ENCODE data around the gene LRRN3. TPM values are rescaled to one million over a fixed set of nuclear protein-coding genes. Genes with fewer than 3 reads are reported as not detected.

Gene LRRN3
- total and polyA plus RNA-seq, 5 donors: 15.3 to 44.8 (median 25.1) TPM

GRCh38 chr7:111132833-111133232, 41.9 kb downstream of the LRRN3 start:
- no peak for DNase-seq
- intact Hi-C loops (cut with DNase I): no loop called here
- no peaks in the 10 kb centered on the region for H3K9me3 ChIP-seq (ENCODE audit: control insufficient read depth, low read length)
- H3K27me3 ChIP-seq (ENCODE audit: control insufficient read depth, insufficient read depth): no peaks in the 10 kb centered on the region
- H3K4me1 ChIP-seq (ENCODE audit: control insufficient read depth, insufficient read depth, low read length): peaks cover 1% of the 10 kb centered on the region
- 62% methylated on average over 1 of the region's 1 CpG for WGBS
- H3K4me3 ChIP-seq (ENCODE audit: low read length): no peak overlapping the region
- H3K27ac ChIP-seq (ENCODE audit: low read length): no peak overlapping the region
- ATAC-seq: no peak

DNA sequence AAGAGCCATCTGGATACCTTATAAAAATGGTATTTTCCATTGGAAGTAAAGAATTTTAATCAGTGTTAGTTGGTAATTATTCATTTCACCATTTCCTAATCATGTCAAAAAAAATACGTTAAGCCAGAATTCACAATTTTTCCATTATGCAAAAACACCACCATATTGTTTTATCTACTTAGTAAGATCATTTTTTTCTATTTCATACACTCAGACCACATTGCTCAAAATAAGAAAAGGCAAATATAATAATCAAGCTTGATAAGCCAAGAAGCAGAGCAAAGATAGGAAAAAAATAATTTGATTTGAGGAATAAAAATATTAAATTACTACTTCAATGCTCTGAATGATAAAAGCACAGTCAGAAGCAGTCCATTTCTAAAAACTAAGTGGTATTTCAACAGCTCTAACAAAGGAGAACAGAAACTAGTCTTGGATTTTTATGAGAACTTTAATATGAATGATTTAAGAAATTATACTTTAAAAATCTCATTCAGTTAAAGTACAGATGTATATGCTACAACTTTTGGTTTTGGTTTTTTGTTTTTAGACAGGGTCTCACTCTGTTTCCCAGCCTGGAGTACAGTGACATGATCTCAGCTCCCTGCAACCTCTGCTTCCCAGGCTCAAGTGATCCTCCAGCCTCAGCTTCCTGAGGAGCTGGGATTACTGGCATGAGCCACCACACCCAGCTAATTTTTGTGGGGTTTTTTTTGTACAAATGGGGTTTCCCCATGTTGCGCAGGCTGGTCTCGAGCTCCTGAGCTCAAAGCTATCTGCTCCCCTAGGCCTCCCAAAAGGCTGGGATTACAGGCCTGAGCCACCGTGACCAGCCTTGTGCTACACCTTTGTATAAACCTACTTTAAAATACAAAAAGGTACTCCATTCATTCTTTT, 46.6 kb downstream of the LRRN3 start:
- ATAC-seq: peak in 1 of 2 donors; percentile 69
- Histone ChIP-seq H3K4me3 (ENCODE audit: low read length) (no peak overlapping the region), H3K9me3 (ENCODE audit: control insufficient read depth, low read length) (no peaks in the 10 kb centered on the region), H3K27ac (ENCODE audit: low read length) (peak overlapping the region; percentile 62), H3K4me1 (ENCODE audit: control insufficient read depth, insufficient read depth, low read length) (peaks cover 3% of the 10 kb centered on the region), H3K27me3 (ENCODE audit: control insufficient read depth, insufficient read depth) (no peaks in the 10 kb centered on the region)
- 70% methylated on average over 4 of the region's 4 CpGs for WGBS
- peak in 2 of 3 donors; percentile 20 to 36 for DNase-seq
- intact Hi-C loops (cut with DNase I): no loop called here

- no peaks in the 10 kb centered on the region for H3K9me3 ChIP-seq (ENCODE audit: control insufficient read depth, low read length)
- H3K27me3 ChIP-seq (ENCODE audit: control insufficient read depth, insufficient read depth): no peaks in the 10 kb centered on the region
- WGBS: 38% methylated on average over 2 of the region's 2 CpGs
- DNase-seq (peak; percentile 69 to 82 (median 81)), ATAC-seq (peak; percentile 68 to 88)
- H3K4me3 ChIP-seq (ENCODE audit: low read length): no peak overlapping the region
- peaks cover 3% of the 10 kb centered on the region for H3K4me1 ChIP-seq (ENCODE audit: control insufficient read depth, insufficient read depth, low read length)
- peak overlapping the region; percentile 62 for H3K27ac ChIP-seq (ENCODE audit: low read length)
- intact Hi-C loops (cut with DNase I): no loop called here
These were observed 47.3 kb downstream of the LRRN3 start for GRCh38 chr7:111138193-111138569.

DNA sequence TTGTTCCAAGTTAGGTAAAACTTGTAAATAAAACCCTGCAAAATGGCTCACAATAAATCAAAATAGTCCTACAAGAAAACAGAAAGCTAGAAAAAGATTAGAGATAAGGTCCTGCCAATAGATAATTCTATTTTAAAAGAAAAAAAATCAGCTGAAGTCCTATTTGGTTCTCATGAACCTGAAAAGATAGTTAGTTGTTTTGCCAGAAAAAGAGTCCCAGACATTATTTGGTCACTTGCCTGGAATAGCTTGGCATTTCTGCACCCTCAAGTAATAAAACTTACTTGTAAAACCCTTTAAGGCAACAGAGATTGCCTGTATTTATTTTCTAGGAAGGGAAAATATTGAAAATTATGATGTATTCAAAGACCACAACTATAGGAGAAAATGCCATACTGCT, 47.7 kb downstream of the LRRN3 start:
- DNase-seq: no peak
- H3K4me3 ChIP-seq (ENCODE audit: low read length): no peak overlapping the region
- no peak overlapping the region for H3K27ac ChIP-seq (ENCODE audit: low read length)
- intact Hi-C loops (cut with DNase I): no loop called here
- H3K9me3 ChIP-seq (ENCODE audit: control insufficient read depth, low read length): no peaks in the 10 kb centered on the region
- ATAC-seq: peak in 1 of 2 donors; percentile 25
- no peaks in the 10 kb centered on the region for H3K27me3 ChIP-seq (ENCODE audit: control insufficient read depth, insufficient read depth)
- peaks cover 3% of the 10 kb centered on the region for H3K4me1 ChIP-seq (ENCODE audit: control insufficient read depth, insufficient read depth, low read length)

GRCh38 chr7:111140091-111140865, 49.4 kb downstream of the LRRN3 start:
- WGBS: 78% methylated on average over 2 of the region's 2 CpGs
- no peak for DNase-seq
- H3K27me3 ChIP-seq (ENCODE audit: control insufficient read depth, insufficient read depth): no peaks in the 10 kb centered on the region
- no peak for ATAC-seq
- H3K27ac ChIP-seq (ENCODE audit: low read length): no peak overlapping the region
- no peaks in the 10 kb centered on the region for H3K9me3 ChIP-seq (ENCODE audit: control insufficient read depth, low read length)
- no peak overlapping the region for H3K4me3 ChIP-seq (ENCODE audit: low read length)
- intact Hi-C loops (cut with DNase I): no loop called here
- H3K4me1 ChIP-seq (ENCODE audit: control insufficient read depth, insufficient read depth, low read length): peaks cover 3% of the 10 kb centered on the region

- WGBS: 86% methylated on average over 2 of the region's 2 CpGs
- no peak overlapping the region for H3K27ac ChIP-seq (ENCODE audit: low read length)
These were observed 54.5 kb downstream of the LRRN3 start for GRCh38 chr7:111145472-111145871.

DNA sequence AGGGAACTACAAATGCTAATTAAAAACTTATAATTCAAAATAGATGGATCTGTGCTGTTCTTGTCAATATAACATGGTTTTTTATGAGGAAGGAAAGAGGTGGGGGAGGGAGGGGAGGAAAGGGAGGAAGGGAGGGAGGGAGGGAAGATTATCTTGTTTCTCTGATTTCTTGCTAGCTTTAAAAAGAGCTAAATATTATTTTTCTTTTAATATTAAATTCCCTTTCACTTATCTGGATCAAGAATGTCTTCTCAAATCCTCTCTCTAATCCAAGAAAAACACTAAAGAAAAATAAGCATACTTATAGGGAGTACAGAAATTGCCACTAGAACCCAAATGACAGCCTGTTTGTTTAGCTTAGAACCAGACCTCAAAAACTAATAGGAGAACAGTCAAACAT, 55.2 kb downstream of the LRRN3 start:
- intact Hi-C loops (cut with DNase I): no loop called here
- DNase-seq (no peak), ATAC-seq (no peak)
- H3K4me3 ChIP-seq (ENCODE audit: low read length): no peak overlapping the region
- peaks cover 2% of the 10 kb centered on the region for H3K4me1 ChIP-seq (ENCODE audit: control insufficient read depth, insufficient read depth, low read length)
- no peak overlapping the region for H3K27ac ChIP-seq (ENCODE audit: low read length)
- H3K9me3 ChIP-seq (ENCODE audit: control insufficient read depth, low read length): no peaks in the 10 kb centered on the region
- H3K27me3 ChIP-seq (ENCODE audit: control insufficient read depth, insufficient read depth): no peaks in the 10 kb centered on the region

More at GRCh38 chr7:111145472-111145871, 54.5 kb downstream of the LRRN3 start:
- intact Hi-C loops (cut with DNase I): no loop called here
- no peaks in the 10 kb centered on the region for H3K9me3 ChIP-seq (ENCODE audit: control insufficient read depth, low read length)
- H3K4me3 ChIP-seq (ENCODE audit: low read length): no peak overlapping the region
- no peaks in the 10 kb centered on the region for H3K27me3 ChIP-seq (ENCODE audit: control insufficient read depth, insufficient read depth)
- ATAC-seq: no peak
- peaks cover 2% of the 10 kb centered on the region for H3K4me1 ChIP-seq (ENCODE audit: control insufficient read depth, insufficient read depth, low read length)
- DNase-seq: no peak

GRCh38 chr7:111147708-111148533, 57.0 kb downstream of the LRRN3 start:
- DNase-seq (no peak), ATAC-seq (no peak)
- no peaks in the 10 kb centered on the region for H3K27me3 ChIP-seq (ENCODE audit: control insufficient read depth, insufficient read depth)
- WGBS: 92% methylated on average over 6 of the region's 6 CpGs
- no peak overlapping the region for H3K27ac ChIP-seq (ENCODE audit: low read length)
- intact Hi-C loops (cut with DNase I): no loop called here
- peaks cover 2% of the 10 kb centered on the region for H3K4me1 ChIP-seq (ENCODE audit: control insufficient read depth, insufficient read depth, low read length)
- no peak overlapping the region for H3K4me3 ChIP-seq (ENCODE audit: low read length)
- no peaks in the 10 kb centered on the region for H3K9me3 ChIP-seq (ENCODE audit: control insufficient read depth, low read length)

- WGBS: 99% methylated on average over 1 of the region's 1 CpG
- Histone ChIP-seq H3K27ac (ENCODE audit: low read length) (no peak overlapping the region), H3K9me3 (ENCODE audit: control insufficient read depth, low read length) (no peaks in the 10 kb centered on the region), H3K27me3 (ENCODE audit: control insufficient read depth, insufficient read depth) (no peaks in the 10 kb centered on the region), H3K4me3 (ENCODE audit: low read length) (no peak overlapping the region), H3K4me1 (ENCODE audit: control insufficient read depth, insufficient read depth, low read length) (no peaks in the 10 kb centered on the region)
- DNase-seq: no peak
- ATAC-seq: no peak
- intact Hi-C loops (cut with DNase I): no loop called here
These were observed 59.8 kb downstream of the LRRN3 start for GRCh38 chr7:111150709-111151108.

- no peak overlapping the region for H3K4me3 ChIP-seq (ENCODE audit: low read length)
- intact Hi-C loops (cut with DNase I): no loop called here
- no peaks in the 10 kb centered on the region for H3K4me1 ChIP-seq (ENCODE audit: control insufficient read depth, insufficient read depth, low read length)
- DNase-seq (no peak), ATAC-seq (no peak)
- no peaks in the 10 kb centered on the region for H3K27me3 ChIP-seq (ENCODE audit: control insufficient read depth, insufficient read depth)
- H3K27ac ChIP-seq (ENCODE audit: low read length): no peak overlapping the region
- H3K9me3 ChIP-seq (ENCODE audit: control insufficient read depth, low read length): no peaks in the 10 kb centered on the region
These were observed 68.5 kb downstream of the LRRN3 start for GRCh38 chr7:111159426-111159825.

- no peak overlapping the region for H3K27ac ChIP-seq (ENCODE audit: low read length)
- DNase-seq (no peak), ATAC-seq (no peak)
- no peaks in the 10 kb centered on the region for H3K9me3 ChIP-seq (ENCODE audit: control insufficient read depth, low read length)
- intact Hi-C loops (cut with DNase I): no loop called here
- no peak overlapping the region for H3K4me3 ChIP-seq (ENCODE audit: low read length)
- no peaks in the 10 kb centered on the region for H3K4me1 ChIP-seq (ENCODE audit: control insufficient read depth, insufficient read depth, low read length)
- H3K27me3 ChIP-seq (ENCODE audit: control insufficient read depth, insufficient read depth): no peaks in the 10 kb centered on the region
These were observed 69.4 kb downstream of the LRRN3 start for GRCh38 chr7:111160297-111160696.
